Peyer's patch (tissue), 4 donors: ENCODE results near the gene CEP83.

ENCODE experiments used
- POLR2A ChIP-seq, 2 donors: fragments of 450-650 bp; IDR thresholded peaks; one replicate each; pipeline ENCODE4 v1.5.1; 2017; ENCODE audit warnings: antibody characterized with exemption in 2 of 2, mild to moderate bottlenecking in 2 of 2, moderate library complexity in 2 of 2
- TF ChIP-seq, protein P1 (sequence below), 6 experiments: fragments of 450-650 bp in 4 of 6; fragments of 200-600 bp in 2 of 6; sonication (generic) in 1 of 6; IDR thresholded peaks; one replicate each; pipeline ENCODE4 v1.5.1; 2017 to 2019; ENCODE audit warnings: antibody characterized with exemption in 6 of 6, mild to moderate bottlenecking in 3 of 6, moderate library complexity in 1 of 6

DNA sequence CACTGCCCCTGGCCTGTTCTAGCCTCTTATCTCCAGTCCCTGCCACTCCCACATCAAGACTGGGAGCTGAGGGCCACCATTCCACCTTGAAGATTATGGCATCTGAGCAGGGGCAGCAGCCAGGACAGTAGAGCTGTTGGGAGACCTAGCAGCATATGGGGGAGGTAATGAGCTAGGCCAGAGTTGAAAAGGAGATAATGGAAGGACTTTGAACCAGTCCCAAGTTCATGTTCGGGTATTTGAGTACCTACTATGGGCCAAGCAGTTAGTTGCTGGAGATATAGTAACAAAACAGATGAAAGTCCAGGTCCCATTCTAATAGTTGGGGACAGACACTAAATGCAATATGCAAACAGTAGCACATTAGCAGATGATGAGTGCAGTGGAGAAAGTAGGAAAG is 159.8 kb downstream of the CEP83 start:
- no peak for TF ChIP-seq POLR2A (IDR thresholded peaks at IDR 0.05)
- TF ChIP-seq, protein P1, sequence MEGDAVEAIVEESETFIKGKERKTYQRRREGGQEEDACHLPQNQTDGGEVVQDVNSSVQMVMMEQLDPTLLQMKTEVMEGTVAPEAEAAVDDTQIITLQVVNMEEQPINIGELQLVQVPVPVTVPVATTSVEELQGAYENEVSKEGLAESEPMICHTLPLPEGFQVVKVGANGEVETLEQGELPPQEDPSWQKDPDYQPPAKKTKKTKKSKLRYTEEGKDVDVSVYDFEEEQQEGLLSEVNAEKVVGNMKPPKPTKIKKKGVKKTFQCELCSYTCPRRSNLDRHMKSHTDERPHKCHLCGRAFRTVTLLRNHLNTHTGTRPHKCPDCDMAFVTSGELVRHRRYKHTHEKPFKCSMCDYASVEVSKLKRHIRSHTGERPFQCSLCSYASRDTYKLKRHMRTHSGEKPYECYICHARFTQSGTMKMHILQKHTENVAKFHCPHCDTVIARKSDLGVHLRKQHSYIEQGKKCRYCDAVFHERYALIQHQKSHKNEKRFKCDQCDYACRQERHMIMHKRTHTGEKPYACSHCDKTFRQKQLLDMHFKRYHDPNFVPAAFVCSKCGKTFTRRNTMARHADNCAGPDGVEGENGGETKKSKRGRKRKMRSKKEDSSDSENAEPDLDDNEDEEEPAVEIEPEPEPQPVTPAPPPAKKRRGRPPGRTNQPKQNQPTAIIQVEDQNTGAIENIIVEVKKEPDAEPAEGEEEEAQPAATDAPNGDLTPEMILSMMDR (IDR thresholded peaks at IDR 0.05), result no peak
